ENCODE results near the gene TMEM165. TPM values are rescaled to one million over a fixed set of nuclear protein-coding genes. Genes with fewer than 3 reads are reported as not detected.

Gene TMEM165
- total and polyA plus RNA-seq, 5 experiments from 2014 or later, result 16.0 to 63.3 (median 32.7) TPM

DNA sequence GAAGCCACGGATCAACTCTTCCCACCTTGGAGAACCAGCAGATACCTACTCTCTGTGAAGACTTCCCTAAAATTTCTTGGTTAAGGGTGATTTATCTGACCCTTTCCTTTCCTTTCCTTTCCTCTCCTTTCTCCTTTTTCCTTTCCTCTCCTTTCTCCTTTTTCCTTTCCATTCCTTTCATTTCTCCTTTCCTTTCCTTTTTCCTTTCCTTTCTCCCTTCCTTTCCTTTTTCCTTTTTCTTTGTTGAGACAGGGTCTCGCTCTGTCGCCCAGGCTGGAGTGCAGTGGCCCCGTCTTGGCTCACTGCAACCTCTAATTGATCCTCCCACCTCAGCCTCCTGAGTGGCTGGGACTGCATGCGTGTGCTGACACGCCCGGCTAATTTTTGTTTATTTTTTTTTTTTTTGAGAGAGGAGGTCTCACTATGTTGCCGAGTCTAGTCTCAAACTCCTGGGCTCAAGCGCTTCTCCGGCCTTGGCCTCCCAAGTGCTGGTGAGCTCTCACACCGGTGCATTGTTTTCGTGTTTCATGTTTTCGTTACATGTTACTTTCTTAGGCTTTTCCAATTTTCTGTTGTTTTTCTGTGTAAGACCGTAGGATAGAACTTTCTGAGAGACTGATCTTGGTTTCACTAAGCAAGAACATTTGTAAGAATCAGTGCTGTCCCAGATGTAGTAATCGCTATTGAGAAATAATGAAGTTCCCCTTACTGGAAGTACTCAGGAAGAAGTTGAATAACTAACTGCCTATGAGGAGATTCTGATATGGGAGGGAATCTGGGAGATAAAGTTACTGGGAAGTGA, 2.0 kb downstream of the TMEM165 start:
- ATAC-seq (no peak), DNase-seq (no peak)
- peaks cover 20 to 51% (median 48%) of the 10 kb centered on the region in 4 donors for H3K4me1 Mint-ChIP-seq

DNA sequence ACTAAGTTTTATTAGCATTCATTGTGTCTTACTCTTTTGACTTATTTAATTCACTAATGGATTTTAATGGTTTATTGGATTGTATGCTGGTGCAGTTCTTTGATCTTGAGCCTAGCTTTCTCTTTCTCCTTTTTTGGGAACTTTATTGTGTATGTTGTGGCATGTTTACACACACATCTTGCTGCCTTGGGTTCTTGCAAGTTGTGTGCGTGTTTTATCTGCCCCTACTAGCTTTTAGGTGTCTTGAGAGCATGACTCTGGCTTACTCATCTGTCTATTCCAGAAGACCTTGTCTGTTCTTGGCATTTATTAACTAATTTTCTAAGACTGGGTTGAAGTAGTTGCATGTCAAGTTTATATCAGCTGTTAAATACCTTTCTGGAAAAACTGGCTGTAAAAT, 2.7 kb downstream of the TMEM165 start:
- Mint-ChIP-seq H3K27me3 (no peaks in the 10 kb centered on the region), H3K27ac (peak overlapping the region in 7 of 10 donors; percentile 2 to 80 (median 57)), H3K4me1 (peaks cover 20 to 53% (median 50%) of the 10 kb centered on the region in 4 donors), H3K36me3 (peaks cover 0 to 29% (median 0%) of the 10 kb centered on the region in 3 donors), H3K9me3 (no peaks in the 10 kb centered on the region), H3K4me3 (peak overlapping the region; percentile 37 to 93 (median 87))
- POLR2A ChIA-PET, result interaction anchor here (0.6 to 1.0 kb wide), 3 partner anchors 49 to 147 kb away, joined by 3 to 4 read pairs (median 3); no protein-coding TSS in a partner anchor
- ATAC-seq, result no peak
- no peak for DNase-seq

More for the DNA sequence above, 2.0 kb downstream of the TMEM165 start:
- Mint-ChIP-seq H3K36me3 (peaks cover 0 to 24% (median 0%) of the 10 kb centered on the region in 3 donors), H3K27me3 (no peaks in the 10 kb centered on the region), H3K4me3 (peak overlapping the region; percentile 79 to 93 (median 87)), H3K9me3 (no peaks in the 10 kb centered on the region), H3K27ac (peak overlapping the region; percentile 57 to 94 (median 76))
- POLR2A ChIA-PET, result interaction anchor here (0.7 kb wide), 1 partner anchor 50 kb away, joined by 3 read pairs; no protein-coding TSS in a partner anchor

DNA sequence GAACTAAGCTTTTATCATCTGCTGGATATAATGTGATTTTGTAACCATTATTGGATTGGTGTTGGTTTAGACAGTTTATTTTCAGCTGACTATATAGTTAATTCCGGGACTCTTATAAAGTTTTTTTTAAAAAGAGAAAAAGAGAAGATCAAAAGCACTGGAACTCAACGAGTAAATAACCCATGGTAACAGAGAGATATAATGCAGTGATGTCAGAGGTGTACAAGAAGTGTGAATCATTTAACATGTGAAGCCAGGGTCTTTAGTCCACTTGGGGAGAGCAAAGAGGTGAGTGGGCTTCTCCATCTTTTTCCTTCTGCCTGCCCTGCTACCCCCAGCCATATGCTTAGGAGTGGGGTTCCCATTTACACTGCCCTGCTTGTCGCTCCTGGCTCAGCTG, 3.2 kb downstream of the TMEM165 start:
- Mint-ChIP-seq H3K9me3 (no peaks in the 10 kb centered on the region), H3K27me3 (no peaks in the 10 kb centered on the region), H3K4me3 (peak overlapping the region in 9 of 10 donors; percentile 46 to 93 (median 69)), H3K27ac (peak overlapping the region in 4 of 10 donors; percentile 2 to 39 (median 8)), H3K4me1 (peaks cover 22 to 57% (median 54%) of the 10 kb centered on the region in 4 donors), H3K36me3 (peaks cover 0 to 34% (median 0%) of the 10 kb centered on the region in 3 donors)
- POLR2A ChIA-PET, result interaction anchor here (1.0 kb wide), 1 partner anchor 147 kb away, joined by 3 read pairs; no protein-coding TSS in a partner anchor
- ATAC-seq (no peak), DNase-seq (no peak)

DNA sequence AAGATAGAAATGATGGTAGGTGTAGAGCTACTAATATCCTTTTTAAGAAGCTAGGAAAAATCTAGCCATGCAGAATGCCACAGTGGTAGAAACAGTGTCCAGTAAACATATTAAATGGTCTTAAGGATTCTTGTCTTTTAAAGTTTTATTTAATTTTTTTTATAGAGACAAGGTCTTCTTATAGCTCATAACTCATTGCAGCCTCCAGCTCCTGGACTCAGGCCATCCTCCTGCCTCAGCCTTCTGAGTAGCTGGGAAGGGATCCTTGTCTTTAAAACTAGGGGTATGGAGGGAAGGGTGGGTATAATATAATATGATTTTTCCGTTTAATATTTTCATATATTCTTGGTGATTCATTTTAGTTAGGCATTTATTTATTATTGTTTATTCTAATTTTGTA, 3.8 kb downstream of the TMEM165 start:
- H3K4me1 Mint-ChIP-seq, result peaks cover 21 to 59% (median 52%) of the 10 kb centered on the region in 4 donors
- no peak for ATAC-seq
- DNase-seq, result no peak
- H3K36me3 Mint-ChIP-seq, result peaks cover 0 to 38% (median 0%) of the 10 kb centered on the region in 3 donors
- H3K27me3 Mint-ChIP-seq, result no peaks in the 10 kb centered on the region
- H3K9me3 Mint-ChIP-seq, result no peaks in the 10 kb centered on the region
- POLR2A ChIA-PET, result no interaction called here
- H3K4me3 Mint-ChIP-seq, result peak overlapping the region in 8 of 10 donors; percentile 50 to 93 (median 70)
- H3K27ac Mint-ChIP-seq, result peak overlapping the region in 3 of 10 donors; percentile 2 to 12 (median 5)

DNA sequence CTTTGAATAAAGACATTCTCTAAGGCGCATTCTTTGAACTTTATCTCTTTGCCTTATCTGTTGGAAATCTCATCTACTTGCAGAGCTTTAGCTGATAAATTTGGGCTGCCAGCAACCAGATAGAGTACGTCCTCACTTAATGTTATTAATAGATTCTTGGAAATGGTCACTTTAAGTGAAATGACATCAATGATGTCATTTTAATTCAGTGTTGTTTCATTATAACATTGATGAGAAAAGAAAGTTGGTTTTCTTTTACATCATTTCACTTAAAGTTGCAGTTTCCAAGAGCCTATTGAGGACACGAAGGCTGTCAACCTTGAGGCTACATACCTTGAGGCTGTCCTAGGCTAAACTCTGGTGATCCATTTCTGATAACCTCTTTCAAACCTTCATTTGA, 9.3 kb downstream of the TMEM165 start:
- no peaks in the 10 kb centered on the region for H3K9me3 Mint-ChIP-seq
- POLR2A ChIA-PET, result no interaction called here
- no peak overlapping the region for H3K27ac Mint-ChIP-seq
- H3K4me1 Mint-ChIP-seq, result peaks cover 13 to 53% (median 50%) of the 10 kb centered on the region in 4 donors
- ATAC-seq (no peak), DNase-seq (no peak)
- H3K27me3 Mint-ChIP-seq, result no peaks in the 10 kb centered on the region
- peaks cover 0 to 49% (median 5%) of the 10 kb centered on the region in 3 donors for H3K36me3 Mint-ChIP-seq
- H3K4me3 Mint-ChIP-seq, result no peak overlapping the region

DNA sequence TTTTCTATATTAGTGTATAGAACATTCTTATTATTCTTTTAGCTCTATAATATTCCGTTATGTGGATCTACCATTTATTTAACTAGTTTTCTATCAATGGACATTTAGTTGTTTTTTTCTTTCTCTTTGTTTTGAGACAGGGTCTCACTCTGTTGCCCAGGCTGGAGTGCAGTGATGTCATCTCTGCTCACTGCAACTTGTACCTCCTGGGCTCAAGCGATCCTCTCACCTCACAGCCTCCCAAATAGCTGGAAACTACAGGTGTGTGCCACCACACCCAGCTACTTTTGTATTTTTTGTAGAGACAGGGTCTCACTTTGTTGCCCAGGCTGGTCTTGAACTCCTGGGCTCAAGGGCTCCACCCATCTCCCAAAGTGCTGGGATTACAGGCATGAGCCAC, 10.8 kb downstream of the TMEM165 start:
- no peak for ATAC-seq
- POLR2A ChIA-PET, result no interaction called here
- Mint-ChIP-seq H3K4me1 (peaks cover 15 to 50% (median 45%) of the 10 kb centered on the region in 4 donors), H3K36me3 (peaks cover 0 to 39% (median 5%) of the 10 kb centered on the region in 3 donors), H3K27ac (peak overlapping the region in 1 of 10 donors; percentile 48), H3K9me3 (no peaks in the 10 kb centered on the region), H3K27me3 (no peaks in the 10 kb centered on the region), H3K4me3 (no peak overlapping the region)
- DNase-seq, result no peak

DNA sequence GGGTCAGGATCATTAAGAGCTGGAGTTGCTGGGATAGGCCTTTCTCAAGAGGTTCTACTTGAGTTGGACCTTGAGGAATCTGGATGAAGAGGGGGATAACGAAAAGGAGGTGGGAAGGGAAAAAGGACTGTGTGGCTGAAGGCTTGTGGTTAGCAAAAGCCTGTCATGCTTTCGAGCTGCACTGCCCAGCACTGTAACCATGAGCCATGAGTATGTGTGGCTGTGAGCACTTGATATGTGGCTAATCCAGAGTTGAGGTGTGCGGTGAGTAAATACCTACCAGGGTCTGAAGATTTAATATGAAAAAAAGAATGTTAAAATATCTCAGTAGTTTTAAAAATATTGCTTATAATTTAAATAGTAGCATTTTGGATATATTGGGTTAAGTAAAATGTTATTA, 11.4 kb downstream of the TMEM165 start:
- DNase-seq (no peak), ATAC-seq (no peak)
- POLR2A ChIA-PET, result no interaction called here
- Mint-ChIP-seq H3K4me1 (peaks cover 15 to 54% (median 46%) of the 10 kb centered on the region in 4 donors), H3K36me3 (peaks cover 0 to 44% (median 5%) of the 10 kb centered on the region in 3 donors), H3K27me3 (no peaks in the 10 kb centered on the region), H3K9me3 (no peaks in the 10 kb centered on the region), H3K27ac (peak overlapping the region in 2 of 10 donors; percentile 8 to 56), H3K4me3 (peak overlapping the region in 1 of 10 donors; percentile 25)

DNA sequence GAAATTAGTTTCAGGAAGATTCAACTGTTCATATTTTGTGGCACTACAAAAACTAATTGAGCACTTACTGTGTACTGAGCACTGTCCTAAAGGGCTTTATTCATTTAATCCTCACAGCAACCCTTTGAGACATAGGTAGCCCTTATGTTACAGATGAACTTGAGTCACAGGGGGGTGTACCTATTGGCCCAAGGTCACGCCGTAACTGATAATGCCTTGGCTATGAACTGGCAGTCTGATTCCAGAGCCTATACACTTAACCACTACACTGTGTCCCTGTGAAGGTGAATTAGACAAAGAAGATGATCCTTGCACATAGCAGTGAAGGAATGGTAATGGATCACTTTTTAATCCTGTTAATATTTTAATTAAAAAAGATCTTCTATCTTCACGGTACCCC, 12.0 kb downstream of the TMEM165 start:
- Mint-ChIP-seq H3K4me1 (peaks cover 15 to 52% (median 46%) of the 10 kb centered on the region in 4 donors), H3K27me3 (no peaks in the 10 kb centered on the region), H3K27ac (no peak overlapping the region), H3K36me3 (peaks cover 0 to 47% (median 5%) of the 10 kb centered on the region in 3 donors), H3K9me3 (no peaks in the 10 kb centered on the region), H3K4me3 (no peak overlapping the region)
- ATAC-seq (no peak), DNase-seq (no peak)
- POLR2A ChIA-PET, result no interaction called here

DNA sequence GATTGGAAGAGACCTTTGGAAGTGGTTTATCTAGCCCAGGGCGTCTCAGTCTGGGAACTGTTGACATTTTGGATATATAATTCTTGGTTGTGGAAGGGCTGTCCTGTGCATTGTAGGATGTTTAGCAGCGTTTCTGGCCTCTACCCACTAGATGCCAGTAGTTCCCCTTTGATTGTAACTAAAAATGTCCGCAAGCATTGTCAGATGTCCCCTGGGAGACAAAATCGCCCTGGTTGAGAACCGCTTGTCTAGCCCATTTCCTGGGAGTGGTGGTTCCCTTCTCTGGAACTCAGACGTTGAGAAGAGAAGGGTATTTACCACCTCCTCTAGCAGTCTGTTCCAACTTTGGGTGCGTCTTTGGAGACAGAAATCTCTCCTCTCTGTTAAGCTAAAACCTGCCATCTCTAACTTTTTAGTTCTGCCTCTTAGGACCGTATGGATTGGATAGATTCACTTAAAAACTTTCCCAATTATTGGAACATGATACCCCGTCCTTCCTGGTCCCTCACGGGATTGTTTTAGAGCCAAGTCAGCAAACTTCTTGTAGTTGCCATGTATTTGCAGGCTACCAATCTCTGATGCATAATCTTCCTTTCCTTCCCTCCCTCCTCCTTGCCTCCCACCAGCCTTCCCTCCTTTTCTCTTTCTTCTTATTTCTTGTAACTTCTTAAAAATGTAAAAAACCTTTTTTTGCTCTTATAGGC, 13.9 kb downstream of the TMEM165 start:
- no peaks in the 10 kb centered on the region for H3K27me3 Mint-ChIP-seq
- peaks cover 0 to 39% (median 5%) of the 10 kb centered on the region in 3 donors for H3K36me3 Mint-ChIP-seq
- no peaks in the 10 kb centered on the region for H3K9me3 Mint-ChIP-seq
- H3K4me3 Mint-ChIP-seq, result no peak overlapping the region
- ATAC-seq (no peak), DNase-seq (peak in 1 of 10 donors; percentile 16)
- H3K4me1 Mint-ChIP-seq, result peaks cover 12 to 46% (median 39%) of the 10 kb centered on the region in 4 donors
- H3K27ac Mint-ChIP-seq, result peak overlapping the region in 3 of 10 donors; percentile 36 to 53 (median 47)
- POLR2A ChIA-PET, result interaction anchor here (1.2 kb wide), 1 partner anchor 14 kb away, joined by 5 read pairs; the partner anchor contains the start of gene TMEM165

DNA sequence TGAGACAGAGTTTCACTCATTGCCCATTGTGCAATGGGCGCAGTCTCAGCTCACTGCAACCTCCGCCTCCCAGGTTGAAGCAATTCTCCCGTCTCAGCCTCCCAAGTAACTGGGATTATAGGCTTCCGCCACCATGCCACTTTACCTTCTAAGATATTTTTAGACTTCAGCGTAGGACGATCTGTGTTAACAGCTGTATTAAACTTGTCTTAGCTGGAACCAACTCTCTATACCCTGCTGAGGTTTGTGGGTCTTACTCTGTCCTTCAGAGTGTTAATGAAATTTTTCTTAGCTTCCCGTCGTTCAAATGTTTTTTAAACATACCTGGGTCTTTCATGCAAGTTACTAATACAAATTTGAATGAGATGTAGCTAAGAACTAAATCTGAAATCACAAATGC, 14.7 kb downstream of the TMEM165 start:
- no peaks in the 10 kb centered on the region for H3K9me3 Mint-ChIP-seq
- peaks cover 10 to 43% (median 37%) of the 10 kb centered on the region in 4 donors for H3K4me1 Mint-ChIP-seq
- H3K36me3 Mint-ChIP-seq, result peaks cover 0 to 40% (median 3%) of the 10 kb centered on the region in 3 donors
- peak overlapping the region in 3 of 10 donors; percentile 38 to 62 (median 47) for H3K27ac Mint-ChIP-seq
- H3K4me3 Mint-ChIP-seq, result no peak overlapping the region
- POLR2A ChIA-PET, result no interaction called here
- ATAC-seq (no peak), DNase-seq (no peak)
- no peaks in the 10 kb centered on the region for H3K27me3 Mint-ChIP-seq

DNA sequence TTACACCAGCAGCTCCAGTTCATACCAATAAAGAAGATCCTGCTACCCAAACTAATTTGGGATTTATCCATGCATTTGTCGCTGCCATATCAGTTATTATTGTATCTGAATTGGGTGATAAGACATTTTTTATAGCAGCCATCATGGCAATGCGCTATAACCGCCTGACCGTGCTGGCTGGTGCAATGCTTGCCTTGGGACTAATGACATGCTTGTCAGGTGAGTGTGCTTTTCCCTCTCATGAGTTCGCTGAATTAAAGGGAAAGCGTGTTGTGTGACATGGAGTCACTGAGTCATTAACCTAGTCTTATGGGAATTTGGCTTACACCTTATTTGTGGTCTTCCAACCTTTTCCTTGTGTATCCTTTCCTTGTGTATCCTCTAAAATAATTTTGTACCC, 15.9 kb downstream of the TMEM165 start:
- ATAC-seq (no peak), DNase-seq (no peak)
- Mint-ChIP-seq H3K4me3 (no peak overlapping the region), H3K4me1 (peaks cover 7 to 35% (median 29%) of the 10 kb centered on the region in 4 donors), H3K27ac (peak overlapping the region in 1 of 10 donors; percentile 26), H3K9me3 (no peaks in the 10 kb centered on the region), H3K36me3 (peaks cover 0 to 37% (median 6%) of the 10 kb centered on the region in 3 donors), H3K27me3 (no peaks in the 10 kb centered on the region)
- POLR2A ChIA-PET, result no interaction called here

DNA sequence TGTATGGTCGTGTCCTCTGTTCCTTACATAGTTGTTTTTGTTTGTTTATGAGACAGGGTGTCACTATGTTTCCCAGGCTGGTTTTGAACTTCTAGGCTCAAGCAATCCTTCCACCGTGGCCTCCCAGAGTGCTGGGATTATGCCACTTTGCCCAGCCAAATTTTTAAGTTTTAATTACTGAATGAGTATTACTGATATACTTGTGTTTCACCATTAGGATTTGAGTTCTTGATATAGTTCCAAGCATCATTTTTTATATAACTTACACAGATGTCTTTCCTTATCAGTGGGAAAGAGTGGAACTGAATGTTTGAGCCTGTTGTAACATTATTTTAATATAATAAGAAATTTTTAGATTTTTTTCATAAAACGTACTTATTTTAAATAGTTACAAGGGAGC, 20.4 kb downstream of the TMEM165 start:
- Mint-ChIP-seq H3K27ac (no peak overlapping the region), H3K36me3 (peaks cover 5 to 65% (median 9%) of the 10 kb centered on the region in 3 donors), H3K27me3 (no peaks in the 10 kb centered on the region), H3K4me1 (peaks cover 0 to 7% (median 5%) of the 10 kb centered on the region in 4 donors), H3K9me3 (no peaks in the 10 kb centered on the region), H3K4me3 (no peak overlapping the region)
- no peak for ATAC-seq
- no peak for DNase-seq
- POLR2A ChIA-PET, result no interaction called here

Data from naive thymus-derived CD8-positive, alpha-beta T cell (primary cell).